Measurements from ENCODE around the gene PTH2.
"Not testable (repeated sequence)": the region's sequence is repeated elsewhere in the genome, so short reads cannot be mapped to it uniquely, and the experiment has no call there.

Gene PTH2, protein sequence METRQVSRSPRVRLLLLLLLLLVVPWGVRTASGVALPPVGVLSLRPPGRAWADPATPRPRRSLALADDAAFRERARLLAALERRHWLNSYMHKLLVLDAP

DNA sequence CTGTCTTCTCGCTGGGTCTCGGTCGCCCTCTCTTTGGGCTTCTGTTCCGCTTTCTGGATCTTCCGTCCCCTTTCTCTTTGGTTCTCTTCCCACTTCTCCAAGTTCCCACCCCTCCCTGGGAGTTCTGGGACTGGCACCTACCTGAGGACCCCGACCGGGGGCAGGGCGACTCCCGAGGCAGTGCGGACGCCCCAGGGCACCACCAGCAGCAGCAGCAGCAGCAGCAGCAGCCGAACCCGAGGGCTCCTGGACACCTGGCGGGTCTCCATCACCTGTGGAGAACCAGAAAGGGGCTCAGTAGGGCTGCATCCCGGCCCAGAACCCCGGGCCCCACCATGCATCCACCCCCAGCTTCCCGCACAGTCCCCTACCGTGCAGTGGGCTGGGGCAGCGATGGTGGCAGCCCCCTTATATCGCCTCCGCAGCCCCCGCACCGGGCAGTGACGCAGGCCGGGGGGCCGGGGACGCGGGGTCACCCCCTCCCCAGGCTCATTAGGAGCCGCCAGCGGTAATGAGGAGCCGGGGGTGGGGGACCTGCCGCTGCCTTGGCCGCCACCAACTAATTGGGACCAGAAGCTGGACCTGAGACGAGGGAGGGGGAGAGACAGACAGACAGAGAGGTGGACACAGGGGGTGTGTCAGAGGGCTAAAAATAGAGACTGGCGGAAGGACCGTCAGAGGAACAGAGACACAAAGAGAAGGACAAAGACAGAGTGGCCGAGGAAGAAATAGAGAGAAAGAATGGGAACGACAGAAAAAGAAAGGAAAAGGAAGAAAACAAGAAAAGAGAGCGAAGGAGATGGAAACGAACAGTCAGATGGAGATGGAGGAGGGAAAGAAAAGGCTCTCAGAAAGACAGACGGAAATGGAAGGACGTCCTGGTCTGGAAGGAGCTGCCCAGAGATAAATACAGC is at the start of gene PTH2:
TSS of gene PTH2 (minus strand) at position 371 of the 914 bp plus-strand sequence. CDS start at position 269, 102 bp downstream.
- no peak for DNase-seq

- no peak for DNase-seq
These were observed 49.7 kb upstream of the PTH2 start for GRCh38 chr19:49472936-49473335.

GRCh38 chr19:49470615-49470978 is 47.4 kb upstream of the PTH2 start:
- DNase-seq: no peak

DNA sequence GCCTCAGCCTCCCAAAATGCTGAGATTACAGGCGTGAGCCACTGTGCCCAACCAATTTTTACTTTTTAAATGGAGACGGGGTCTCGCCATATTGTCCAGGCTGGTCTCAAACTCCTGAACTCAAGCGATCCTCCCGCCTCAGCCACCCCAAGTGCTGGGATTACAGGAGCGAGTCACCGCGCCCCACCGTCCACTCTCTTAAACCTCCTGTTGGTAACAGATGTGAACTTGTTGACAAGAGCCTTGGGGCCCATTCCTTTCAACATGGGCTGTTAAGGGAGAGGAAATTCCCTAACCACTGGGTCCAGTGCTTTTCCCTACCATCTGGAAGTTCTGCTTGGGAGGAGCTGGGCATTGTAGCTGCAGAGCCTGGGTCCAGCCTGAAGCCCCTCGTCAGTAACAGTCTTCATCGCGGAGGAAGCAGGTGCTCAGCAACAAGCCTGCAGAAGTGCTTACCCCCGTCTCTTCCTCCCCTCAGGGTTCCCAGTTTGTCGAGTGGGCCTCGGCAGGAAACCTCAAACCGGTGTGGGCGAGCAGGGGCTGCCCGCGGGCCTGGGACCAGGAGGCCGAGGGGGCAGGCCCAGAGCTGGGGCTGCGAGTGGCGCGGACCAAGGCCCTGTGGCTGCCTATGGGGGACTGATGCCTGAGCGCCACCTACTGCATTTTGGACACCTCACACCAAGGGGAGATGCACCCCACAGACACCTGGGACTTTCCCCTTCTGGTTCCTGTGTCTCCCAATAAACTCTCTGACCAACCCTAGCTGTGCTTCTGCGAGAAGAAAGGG is 46.8 kb upstream of the PTH2 start:
- no peak for DNase-seq

DNA sequence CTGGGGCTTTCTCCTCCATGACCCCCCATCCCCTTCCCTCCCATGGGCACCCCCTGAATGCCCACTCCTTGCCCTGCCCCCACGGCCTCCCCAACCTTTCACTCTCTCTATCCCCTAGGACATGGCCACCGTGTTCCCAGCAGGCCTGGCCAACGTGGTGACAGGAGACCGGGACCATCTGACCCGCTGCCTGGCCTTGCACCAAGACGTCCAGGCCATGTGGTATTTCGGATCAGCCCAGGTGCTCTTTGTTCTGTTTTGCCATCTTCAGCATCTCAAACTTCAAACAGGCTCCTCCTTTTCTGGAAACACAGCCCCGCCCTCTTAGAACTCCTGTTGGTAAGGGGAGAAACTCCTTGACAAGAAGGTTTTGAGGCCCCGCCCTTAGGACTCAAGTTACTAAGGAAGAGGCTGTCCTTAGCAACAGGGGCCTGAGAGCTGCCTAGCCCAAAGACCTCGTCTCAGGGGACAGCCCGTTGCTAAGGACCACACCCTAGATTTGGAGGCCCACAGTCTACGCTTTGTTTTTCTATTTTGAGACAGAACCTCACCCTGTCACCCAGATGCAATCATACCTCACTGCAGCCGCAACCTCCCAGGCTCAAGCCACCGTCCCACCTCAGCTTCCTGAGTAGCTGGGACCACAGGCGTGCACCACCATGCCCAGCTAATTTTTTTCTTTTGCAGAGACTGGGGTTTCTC is 45.7 kb upstream of the PTH2 start:
- peak; percentile 56 for DNase-seq

DNA sequence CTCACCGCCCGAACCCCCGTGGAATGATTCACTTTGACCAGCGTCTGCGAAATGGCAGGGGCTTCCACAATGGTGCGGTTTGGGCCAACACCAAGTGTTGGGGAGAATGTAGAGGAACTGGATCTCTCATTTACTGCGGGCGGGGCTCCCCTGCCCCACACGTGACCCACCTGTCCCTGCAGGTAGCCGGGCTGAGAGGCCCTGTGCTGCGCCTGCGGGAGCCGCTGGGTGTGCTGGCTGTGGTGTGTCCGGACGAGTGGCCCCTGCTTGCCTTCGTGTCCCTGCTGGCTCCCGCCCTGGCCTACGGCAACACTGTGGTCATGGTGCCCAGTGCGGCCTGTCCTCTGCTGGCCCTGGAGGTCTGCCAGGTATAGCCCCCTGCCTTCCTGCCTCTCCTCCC is 45.0 kb upstream of the PTH2 start:
- no peak for DNase-seq

- no peak for DNase-seq
These were observed 42.1 kb upstream of the PTH2 start for GRCh38 chr19:49465371-49465770.

DNA sequence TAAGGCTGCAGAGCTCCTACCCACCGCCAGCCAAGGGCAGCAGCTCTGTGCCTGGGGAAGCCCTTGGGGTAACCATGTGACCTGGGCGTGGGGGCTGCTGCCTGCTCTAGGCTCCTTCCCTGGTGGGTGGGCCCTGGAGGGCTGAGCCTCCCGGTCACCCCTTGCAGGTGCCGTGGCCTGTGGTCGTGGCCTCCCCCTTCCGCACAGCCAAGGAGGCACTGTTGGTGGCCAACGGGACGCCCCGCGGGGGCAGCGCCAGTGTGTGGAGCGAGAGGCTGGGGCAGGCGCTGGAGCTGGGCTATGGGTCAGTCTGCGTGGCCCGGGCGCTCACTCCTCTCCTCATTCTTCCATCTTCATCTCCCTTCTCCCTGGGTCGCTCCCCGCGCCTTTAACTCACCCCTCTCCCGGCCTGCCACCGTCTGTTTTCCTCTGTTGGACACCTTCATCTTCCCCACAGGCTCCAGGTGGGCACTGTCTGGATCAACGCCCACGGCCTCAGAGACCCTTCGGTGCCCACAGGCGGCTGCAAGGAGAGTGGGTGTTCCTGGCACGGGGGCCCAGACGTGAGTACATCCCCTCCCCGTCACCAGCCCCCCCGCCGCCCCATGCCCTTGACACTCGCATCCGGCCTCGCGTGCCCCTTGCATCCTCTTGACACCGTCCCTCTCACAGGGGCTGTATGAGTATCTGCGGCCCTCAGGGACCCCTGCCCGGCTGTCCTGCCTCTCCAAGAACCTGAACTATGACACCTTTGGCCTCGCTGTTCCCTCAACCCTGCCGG is 40.9 kb upstream of the PTH2 start:
- no peak for DNase-seq

DNA sequence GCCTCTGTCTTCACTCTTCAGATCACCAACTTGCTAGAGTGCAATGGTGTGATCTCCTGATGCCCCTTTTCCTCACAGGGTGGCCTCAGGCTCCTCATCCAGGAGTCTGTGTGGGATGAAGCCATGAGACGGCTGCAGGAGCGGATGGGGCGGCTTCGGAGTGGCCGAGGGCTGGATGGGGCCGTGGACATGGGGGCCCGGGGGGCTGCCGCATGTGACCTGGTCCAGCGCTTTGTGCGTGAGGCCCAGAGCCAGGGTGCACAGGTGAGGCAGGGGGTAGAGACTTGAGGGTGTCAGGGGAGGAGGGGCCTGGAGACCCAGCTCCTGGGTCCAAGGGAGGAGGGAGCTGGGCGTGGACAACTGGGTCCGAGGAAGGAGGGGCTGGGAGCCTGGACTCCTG is 39.3 kb upstream of the PTH2 start:
- no peak for DNase-seq

DNA sequence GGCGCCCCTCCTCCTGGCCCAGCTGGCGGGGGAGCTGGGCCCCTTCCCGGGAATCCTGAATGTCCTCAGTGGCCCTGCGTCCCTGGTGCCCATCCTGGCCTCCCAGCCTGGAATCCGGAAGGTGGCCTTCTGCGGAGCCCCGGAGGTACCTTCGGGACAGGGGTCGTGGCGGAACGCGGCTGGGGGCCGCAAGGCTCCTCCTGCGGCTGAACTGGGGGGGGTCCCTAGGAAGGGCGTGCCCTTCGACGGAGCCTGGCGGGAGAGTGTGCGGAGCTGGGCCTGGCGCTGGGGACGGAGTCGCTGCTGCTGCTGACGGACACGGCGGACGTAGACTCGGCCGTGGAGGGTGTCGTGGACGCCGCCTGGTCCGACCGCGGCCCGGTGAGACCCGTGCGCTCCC is 38.4 kb upstream of the PTH2 start:
- DNase-seq: no peak

- DNase-seq: not testable (repeated sequence)
These were observed 37.9 kb upstream of the PTH2 start for GRCh38 chr19:49461130-49461529.

- DNase-seq: no peak
These were observed 36.1 kb upstream of the PTH2 start for GRCh38 chr19:49459388-49459787.

- DNase-seq: no peak
These were observed 35.3 kb upstream of the PTH2 start for GRCh38 chr19:49458567-49458903.

DNA sequence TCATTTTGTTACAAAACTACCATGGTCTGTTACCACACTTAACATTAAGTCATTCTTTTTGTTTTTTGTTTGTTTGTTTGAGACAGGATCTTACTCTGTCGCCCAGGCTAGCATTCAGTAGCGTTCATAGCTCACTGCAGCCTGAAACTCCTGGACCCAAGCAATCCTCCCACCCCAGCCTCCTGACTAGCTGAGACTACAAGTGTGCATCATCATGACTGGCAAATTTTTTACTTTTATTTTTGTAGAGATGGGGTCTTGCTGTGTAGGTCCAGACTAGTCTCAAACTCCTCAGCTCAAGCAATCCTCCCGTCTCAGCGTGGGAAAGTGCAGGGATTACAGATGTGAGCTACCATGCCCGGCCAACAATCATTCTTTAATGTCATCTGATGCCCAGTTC is 33.1 kb upstream of the PTH2 start:
- no peak for DNase-seq

- DNase-seq: no peak
These were observed 32.5 kb upstream of the PTH2 start for GRCh38 chr19:49455773-49456172.

- no peak for DNase-seq
These were observed 30.6 kb upstream of the PTH2 start for GRCh38 chr19:49453757-49454240.

GRCh38 chr19:49453013-49453756 is 29.9 kb upstream of the PTH2 start, which contains the start of gene ALDH16A1:
Gene ALDH16A1 (plus strand): TSS chr19:49453225. CDS start chr19:49453332, 107 bp downstream.
- peak; percentile 98 for DNase-seq

- DNase-seq: peak; percentile 100
These were observed 28.4 kb upstream of the PTH2 start, which contains the start of gene PIH1D1 for GRCh38 chr19:49451430-49452181. Gene PIH1D1 (minus strand): TSS chr19:49451814. CDS start chr19:49451574, 240 bp downstream.

DNA sequence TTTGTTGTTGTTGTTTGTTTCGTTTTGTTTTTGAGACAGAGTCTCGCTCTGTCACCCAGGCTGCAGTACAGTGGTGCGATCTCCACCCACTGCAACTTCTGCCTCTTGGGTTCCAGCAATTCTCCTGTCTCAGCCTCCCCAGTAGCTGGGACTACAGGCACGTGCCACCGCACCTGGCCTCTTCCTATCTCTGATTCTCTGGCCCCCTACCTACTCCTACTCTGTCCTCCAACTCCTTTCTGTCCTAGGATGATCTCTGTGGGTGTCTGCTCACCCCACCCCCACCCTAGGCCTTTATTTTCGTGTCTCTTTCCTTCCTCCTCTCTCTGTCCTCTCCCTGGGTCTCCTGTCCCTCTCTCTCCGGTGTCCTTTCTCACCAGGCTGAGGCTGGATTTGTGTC is 27.2 kb upstream of the PTH2 start:
- no peak for DNase-seq

GRCh38 chr19:49448432-49448786 is 25.2 kb upstream of the PTH2 start:
- DNase-seq: no peak
